ENCODE results near the gene CBFA2T2.
"Not testable (repeated sequence)": the region's sequence is repeated elsewhere in the genome, so short reads cannot be mapped to it uniquely, and the experiment has no call there.

The CBFA2T2 gene

GRCh38 chr20:33490023-33490933 lies at the start of gene CBFA2T2:
CBFA2T2 (plus strand) TSS chr20:33490096; CDS start chr20:33490268, 172 bp downstream.
- no peak for DNase-seq (ENCODE audit: low read depth in 2 of 2)

- DNase-seq (ENCODE audit: low read depth in 2 of 2): not testable (repeated sequence)
Observed at GRCh38 chr20:33440562-33440961, 49.3 kb upstream of the CBFA2T2 start.

GRCh38 chr20:33441142-33441955 lies 48.5 kb upstream of the CBFA2T2 start:
- no peak for DNase-seq (ENCODE audit: low read depth in 2 of 2)

GRCh38 chr20:33442136-33443005 lies 47.5 kb upstream of the CBFA2T2 start:
- no peak for DNase-seq (ENCODE audit: low read depth in 2 of 2)

GRCh38 chr20:33443006-33443511 lies 46.8 kb upstream of the CBFA2T2 start:
- DNase-seq (ENCODE audit: low read depth in 2 of 2): no peak

- DNase-seq (ENCODE audit: low read depth in 2 of 2): peak; percentile 84 to 90
Observed at GRCh38 chr20:33443512-33444239, 46.2 kb upstream of the CBFA2T2 start, which contains the start of gene SNTA1. SNTA1 (minus strand) TSS chr20:33443763; CDS start chr20:33443620, 143 bp downstream.

GRCh38 chr20:33444797-33445560 lies 44.9 kb upstream of the CBFA2T2 start:
- no peak for DNase-seq (ENCODE audit: low read depth in 2 of 2)

GRCh38 chr20:33445881-33446625 lies 43.8 kb upstream of the CBFA2T2 start:
- DNase-seq (ENCODE audit: low read depth in 2 of 2): no peak

- no peak for DNase-seq (ENCODE audit: low read depth in 2 of 2)
Observed at GRCh38 chr20:33450867-33451266, 39.0 kb upstream of the CBFA2T2 start.

- peak; percentile 73 to 82 for DNase-seq (ENCODE audit: low read depth in 2 of 2)
Observed at GRCh38 chr20:33456916-33457642, 32.8 kb upstream of the CBFA2T2 start.

- no peak for DNase-seq (ENCODE audit: low read depth in 2 of 2)
Observed at GRCh38 chr20:33459599-33459998, 30.3 kb upstream of the CBFA2T2 start.

- DNase-seq (ENCODE audit: low read depth in 2 of 2): no peak
Observed at GRCh38 chr20:33460711-33461110, 29.2 kb upstream of the CBFA2T2 start.

- no peak for DNase-seq (ENCODE audit: low read depth in 2 of 2)
Observed at GRCh38 chr20:33463332-33464101, 26.4 kb upstream of the CBFA2T2 start.

- DNase-seq (ENCODE audit: low read depth in 2 of 2): not testable (repeated sequence)
Observed at GRCh38 chr20:33464759-33465158, 25.1 kb upstream of the CBFA2T2 start.

- DNase-seq (ENCODE audit: low read depth in 2 of 2): no peak
Observed at GRCh38 chr20:33465481-33466302, 24.2 kb upstream of the CBFA2T2 start.

- no peak for DNase-seq (ENCODE audit: low read depth in 2 of 2)
Observed at GRCh38 chr20:33466303-33466646, 23.6 kb upstream of the CBFA2T2 start.

- no peak for DNase-seq (ENCODE audit: low read depth in 2 of 2)
Observed at GRCh38 chr20:33470457-33470856, 19.4 kb upstream of the CBFA2T2 start.

Data from stimulated activated CD4-positive, alpha-beta T cell treated with anti-CD3 and anti-CD28 coated beads, Interleukin-1b, Interleukin-23, amount 100 ng/mL, for 4 hours (primary cell).